ENCODE results near the gene PIP4K2A. TPM values are rescaled to one million over a fixed set of nuclear protein-coding genes. Genes with fewer than 3 reads are reported as not detected.

Gene PIP4K2A
- total and polyA plus RNA-seq, 2 of the 8 experiments (the other 6 are each of a cell fraction or from before 2014, with no cell fraction given): 19.0 to 60.9 TPM

DNA sequence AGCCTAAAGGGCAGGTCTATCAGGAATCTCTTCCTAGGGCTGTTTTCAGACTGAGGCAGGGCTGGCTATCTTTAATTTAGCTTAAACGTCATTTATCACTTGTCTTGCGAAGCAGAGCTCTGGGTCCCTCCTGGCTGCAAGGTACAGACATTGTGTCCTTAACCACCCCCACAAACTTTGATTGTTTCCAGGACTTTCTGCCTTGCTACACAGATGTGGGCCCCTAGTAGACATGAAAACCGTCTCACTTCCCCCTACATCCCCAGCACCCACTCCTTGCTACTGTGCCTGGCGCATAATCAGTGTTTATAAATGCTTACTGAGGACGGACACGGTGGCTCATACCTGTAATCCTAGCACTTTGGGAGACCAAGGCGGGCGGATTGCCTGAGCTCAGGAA, 54.5 kb downstream of the PIP4K2A start:
- FAIRE-seq: no peak
- peaks cover 2 to 14% (median 12%) of the 10 kb centered on the region in 4 experiments; a peak in 6 of 7 replicates for H3K4me1 ChIP-seq (replicated peaks in 1 of 4; ENCODE audit: control insufficient read depth in 3 of 4, insufficient read depth in 4 of 4, low read length in 3 of 4)
- no peak overlapping the region for H3K23ac ChIP-seq (ENCODE audit: insufficient read length)
- H3K27me3 ChIP-seq (replicated peaks in 1 of 4; ENCODE audit: control insufficient read depth in 3 of 4, extremely low read depth in 1 of 4, insufficient read depth in 3 of 4, low read length in 3 of 4): no peaks in the 10 kb centered on the region
- H2BK20ac ChIP-seq (ENCODE audit: low read length): no peak overlapping the region
- H3K9me3 ChIP-seq (ENCODE audit: insufficient read depth in 2 of 2, low read depth in 1 of 2, low read length in 1 of 2): no peaks in the 10 kb centered on the region
- H4K8ac ChIP-seq (ENCODE audit: extremely low read depth, insufficient read depth, low read length): no peak overlapping the region; the same call in 1 of the 2 replicates
- no peak overlapping the region for H2BK120ac ChIP-seq (replicated peaks; ENCODE audit: low read depth, low read length)
- H3K56ac ChIP-seq (replicated peaks; ENCODE audit: insufficient read length, low read depth, low read length): no peak overlapping the region
- WGBS, 2 experiments (ENCODE audit: extremely low coverage in 1 of 2, insufficient coverage in 1 of 2, insufficient read length in 1 of 2, insufficient replicate concordance in 2 of 2, low coverage in 1 of 2, low lambda C conversion rate in 2 of 2, missing lambda C conversion rate in 1 of 2): 79% methylated on average over 8 of the region's 8 CpGs; no CpG with 5 or more reads in 1 of the 2 experiments
- no peak overlapping the region for H2BK12ac ChIP-seq (ENCODE audit: low read depth, low read length)
- no peak overlapping the region for H4K5ac ChIP-seq (ENCODE audit: insufficient read length, low read depth, low read length)
- H3K9ac ChIP-seq (replicated peaks in 1 of 4; ENCODE audit: extremely low read depth in 1 of 4, low read depth in 3 of 4, low read length in 3 of 4): no peak overlapping the region
- POLR2A ChIA-PET (ENCODE audit: partially characterized antibody): interaction anchor here (0.6 to 1.7 kb wide), 3 partner anchors 11 to 348 kb away, joined by 3 to 5 read pairs (median 4); no protein-coding TSS in a partner anchor
- H2AFZ ChIP-seq (ENCODE audit: low read length): no peak overlapping the region
- H2BK5ac ChIP-seq (ENCODE audit: low read depth, low read length): no peak overlapping the region
- H3K4ac ChIP-seq (replicated peaks; ENCODE audit: insufficient read length, low read depth, low read length): no peak overlapping the region
- CTCF ChIA-PET (ENCODE audit: partially characterized antibody): no interaction called here
- H3K79me2 ChIP-seq (ENCODE audit: control insufficient read depth in 1 of 2, insufficient read depth in 2 of 2, low read length in 2 of 2): peaks cover 0 to 86% of the 10 kb centered on the region in 2 experiments; a peak in 2 of 4 replicates
- H3K4me3 ChIP-seq (ENCODE audit: extremely low read depth in 1 of 4, insufficient read depth in 2 of 4, low read depth in 3 of 4, low read length in 4 of 4): no peak overlapping the region
- no peak overlapping the region for H2AK5ac ChIP-seq (ENCODE audit: low read depth, low read length)
- no peak overlapping the region for H3K14ac ChIP-seq (ENCODE audit: insufficient read length)
- no peak overlapping the region for H3K18ac ChIP-seq (ENCODE audit: extremely low read depth, low read length)
- peaks cover 3% of the 10 kb centered on the region for H3K79me1 ChIP-seq (ENCODE audit: low read depth, low read length)
- no peak for TF ChIP-seq POLR2A (IDR thresholded peaks at IDR 0.05; ENCODE audit: control extremely low read depth in 1 of 2, low read depth in 2 of 2, low read length in 2 of 2)
- no peak for TF ChIP-seq SAP30 (IDR thresholded peaks at IDR 0.05; ENCODE audit: insufficient read depth, insufficient replicate concordance, low read length)
- H4K20me1 ChIP-seq (replicated peaks in 1 of 2; ENCODE audit: control insufficient read depth in 1 of 2, insufficient read depth in 2 of 2, low read length in 2 of 2): peaks cover 0 to 4% of the 10 kb centered on the region in 2 experiments
- no peaks in the 10 kb centered on the region for H3K36me3 ChIP-seq (ENCODE audit: control insufficient read depth in 2 of 4, insufficient read depth in 4 of 4, low read length in 3 of 4)
- no peak overlapping the region for H3K27ac ChIP-seq (ENCODE audit: low read depth, low read length)
- no peak overlapping the region; the same call in 1 of the 2 replicates for H2BK15ac ChIP-seq (ENCODE audit: low read length)
- H3K4me2 ChIP-seq (ENCODE audit: insufficient read depth in 1 of 2, low read depth in 2 of 2, low read length in 2 of 2): no peak overlapping the region; a peak in 1 of 4 replicates
- H3K23me2 ChIP-seq (ENCODE audit: low read depth, low read length): no peaks in the 10 kb centered on the region
- no peak for DNase-seq (ENCODE audit: low read depth in 1 of 2, low spot score in 2 of 2)
- no peak overlapping the region for H4K91ac ChIP-seq (replicated peaks; ENCODE audit: insufficient read length, low read length)

Data from H1 (cell line).